Gastroesophageal sphincter (tissue), 4 donors: ENCODE measurements around the gene CALML6. TPM values are rescaled to one million over a fixed set of nuclear protein-coding genes. Genes with fewer than 3 reads are reported as not detected.

Experiments
- ATAC-seq: fragments of 150-250 bp; one replicate; pipeline ENCODE4 v1.9.1; 2016; ENCODE audit warnings: mild to moderate bottlenecking, moderate library complexity
- H3K27ac ChIP-seq, 4 donors: fragments of 200-600 bp; sonication (generic) in 3 of 4; 1 replicate in 3 of 4; 2 replicates in 1 of 4; pipeline ENCODE4 v1.5.1; 2016 to 2019
- H3K27me3 ChIP-seq: fragments of 200-600 bp; sonication (generic); one replicate; pipeline ENCODE4 v1.5.1; 2019
- H3K36me3 ChIP-seq, 2 donors: fragments of 200-600 bp; sonication (generic); one replicate each; pipeline ENCODE4 v1.5.1; 2019; ENCODE audit warnings: control low read depth in 1 of 2
- H3K4me1 ChIP-seq, 3 donors: fragments of 200-600 bp; sonication (generic); 1 replicate in 2 of 3; 2 replicates in 1 of 3; pipeline ENCODE4 v1.5.1; 2016 to 2019; ENCODE audit warnings: control low read depth in 2 of 3
- H3K4me3 ChIP-seq, 2 donors: fragments of 200-600 bp; sonication (generic); one replicate each; pipeline ENCODE4 v1.5.1; 2019; ENCODE audit warnings: mild to moderate bottlenecking in 1 of 2, moderate library complexity in 1 of 2
- H3K9me3 ChIP-seq, 3 donors: fragments of 200-600 bp; sonication (generic); one replicate each; pipeline ENCODE4 v1.5.1; 2017 to 2019; ENCODE audit warnings: control low read depth in 2 of 3
- EP300 ChIP-seq: sonication (generic); formaldehyde crosslinking; IDR thresholded peaks from one replicate; pipeline ENCODE4 v1.6.1; 2017; ENCODE audit warnings: antibody characterized with exemption, mild to moderate bottlenecking
- POLR2A ChIP-seq, 2 donors: fragments of 450-650 bp; IDR thresholded peaks; one replicate each; pipeline ENCODE4 v1.6.1; 2017; ENCODE audit warnings: antibody characterized with exemption in 2 of 2, mild to moderate bottlenecking in 2 of 2, moderate library complexity in 1 of 2
- POLR2AphosphoS5 ChIP-seq: sonication (generic); formaldehyde crosslinking; IDR thresholded peaks from one replicate; pipeline ENCODE4 v1.6.1; 2017; ENCODE audit warnings: antibody characterized with exemption
- WGBS, 2 donors: methylation state at CpG; one replicate each; pipeline ENCODE4 v1.1.5; 2018; ENCODE audit warnings: low coverage in 1 of 2; 5-methylcytosine and 5-hydroxymethylcytosine counted together
- total RNA-seq, 4 donors: library from RNA; depleted of rRNA; stranded (reverse); fragments of >200 nt; gene quantifications; one replicate each; pipeline ENCODE4 v1.1.0, GENCODE V29; 2016
- TF ChIP-seq, protein P1 (sequence below), 4 experiments: fragments of 200-600 bp in 2 of 4; fragments of 450-650 bp in 2 of 4; sonication (generic) in 1 of 4; IDR thresholded peaks; one replicate each; pipeline ENCODE4 v1.5.1; 2017 to 2019; ENCODE audit warnings: antibody characterized with exemption in 4 of 4, mild to moderate bottlenecking in 2 of 4, moderate library complexity in 2 of 4

Gene CALML6
- total RNA-seq, 4 donors from 2014 or later, result 0.40 to 0.47 TPM; not detected in 2

GRCh38 chr1:1874901-1875300, 40.2 kb upstream of the CALML6 start:
- ATAC-seq, result no peak
- Histone ChIP-seq H3K9me3 (no peaks in the 10 kb centered on the region), H3K27ac (no peak overlapping the region), H3K27me3 (no peaks in the 10 kb centered on the region), H3K4me1 (peaks cover 5 to 92% (median 36%) of the 10 kb centered on the region in 3 donors), H3K4me3 (no peak overlapping the region), H3K36me3 (peaks cover 0 to 24% of the 10 kb centered on the region in 2 donors)
- TF ChIP-seq EP300 (no peak), POLR2A (IDR thresholded peaks at IDR 0.05) (no peak), POLR2AphosphoS5 (no peak)
- TF ChIP-seq, protein P1, sequence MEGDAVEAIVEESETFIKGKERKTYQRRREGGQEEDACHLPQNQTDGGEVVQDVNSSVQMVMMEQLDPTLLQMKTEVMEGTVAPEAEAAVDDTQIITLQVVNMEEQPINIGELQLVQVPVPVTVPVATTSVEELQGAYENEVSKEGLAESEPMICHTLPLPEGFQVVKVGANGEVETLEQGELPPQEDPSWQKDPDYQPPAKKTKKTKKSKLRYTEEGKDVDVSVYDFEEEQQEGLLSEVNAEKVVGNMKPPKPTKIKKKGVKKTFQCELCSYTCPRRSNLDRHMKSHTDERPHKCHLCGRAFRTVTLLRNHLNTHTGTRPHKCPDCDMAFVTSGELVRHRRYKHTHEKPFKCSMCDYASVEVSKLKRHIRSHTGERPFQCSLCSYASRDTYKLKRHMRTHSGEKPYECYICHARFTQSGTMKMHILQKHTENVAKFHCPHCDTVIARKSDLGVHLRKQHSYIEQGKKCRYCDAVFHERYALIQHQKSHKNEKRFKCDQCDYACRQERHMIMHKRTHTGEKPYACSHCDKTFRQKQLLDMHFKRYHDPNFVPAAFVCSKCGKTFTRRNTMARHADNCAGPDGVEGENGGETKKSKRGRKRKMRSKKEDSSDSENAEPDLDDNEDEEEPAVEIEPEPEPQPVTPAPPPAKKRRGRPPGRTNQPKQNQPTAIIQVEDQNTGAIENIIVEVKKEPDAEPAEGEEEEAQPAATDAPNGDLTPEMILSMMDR (IDR thresholded peaks at IDR 0.05), result no peak
- 93% methylated on average over 4 to 7 of the region's 7 CpGs for WGBS, 2 donors

- no CpG with 5 or more reads among the region's 1 CpG for WGBS, 2 donors
These were observed 39.1 kb upstream of the CALML6 start for GRCh38 chr1:1875932-1876331.

DNA sequence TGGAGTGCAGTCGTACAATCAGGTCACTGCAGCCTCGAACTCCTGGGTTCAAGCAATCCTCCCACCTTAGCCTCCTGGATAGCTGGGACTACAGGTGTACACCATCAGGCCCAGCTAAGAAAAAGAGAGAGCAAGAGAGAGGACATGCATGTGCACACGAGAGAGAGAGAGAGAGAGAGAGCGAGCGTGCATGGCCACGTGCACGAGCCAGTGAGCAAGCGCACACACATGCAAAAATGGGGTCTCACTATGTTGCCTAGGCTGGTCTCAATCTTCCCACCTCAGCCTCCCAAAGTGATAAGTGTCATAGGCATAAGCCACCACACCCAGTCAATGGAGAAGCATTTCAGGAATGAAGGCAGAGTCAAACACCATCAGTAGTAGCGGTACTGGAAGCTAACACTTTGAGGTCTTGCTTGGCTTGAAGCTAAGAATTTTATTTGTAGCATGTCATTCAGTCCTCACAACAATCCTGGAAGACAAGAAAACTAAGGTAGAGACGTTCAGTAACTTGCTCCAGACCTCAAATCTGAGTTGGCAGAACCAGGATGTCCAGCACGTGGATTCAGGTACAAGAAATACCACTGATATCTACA, 38.6 kb upstream of the CALML6 start:
- ATAC-seq, result no peak
- TF ChIP-seq EP300, result no peak
- no peak for TF ChIP-seq POLR2A (IDR thresholded peaks at IDR 0.05)
- no peak for TF ChIP-seq POLR2AphosphoS5
- TF ChIP-seq, protein P1 (IDR thresholded peaks at IDR 0.05), result no peak
- H3K36me3 ChIP-seq, result peaks cover 0 to 24% of the 10 kb centered on the region in 2 donors
- no peak overlapping the region for H3K4me3 ChIP-seq
- H3K9me3 ChIP-seq, result no peaks in the 10 kb centered on the region
- WGBS, 2 donors, result 63 to 80% methylated on average over 7 to 11 of the region's 11 CpGs
- H3K27ac ChIP-seq, result no peak overlapping the region
- H3K27me3 ChIP-seq, result no peaks in the 10 kb centered on the region
- H3K4me1 ChIP-seq, result peaks cover 5 to 94% (median 50%) of the 10 kb centered on the region in 3 donors

More at GRCh38 chr1:1875932-1876331, 39.1 kb upstream of the CALML6 start:
- Histone ChIP-seq H3K27ac (no peak overlapping the region), H3K4me3 (no peak overlapping the region), H3K4me1 (peaks cover 5 to 94% (median 45%) of the 10 kb centered on the region in 3 donors), H3K9me3 (no peaks in the 10 kb centered on the region), H3K36me3 (peaks cover 0 to 24% of the 10 kb centered on the region in 2 donors), H3K27me3 (no peaks in the 10 kb centered on the region)
- TF ChIP-seq, protein P1 (IDR thresholded peaks at IDR 0.05), result no peak
- TF ChIP-seq POLR2A (IDR thresholded peaks at IDR 0.05) (no peak), EP300 (no peak)
- no peak for ATAC-seq

DNA sequence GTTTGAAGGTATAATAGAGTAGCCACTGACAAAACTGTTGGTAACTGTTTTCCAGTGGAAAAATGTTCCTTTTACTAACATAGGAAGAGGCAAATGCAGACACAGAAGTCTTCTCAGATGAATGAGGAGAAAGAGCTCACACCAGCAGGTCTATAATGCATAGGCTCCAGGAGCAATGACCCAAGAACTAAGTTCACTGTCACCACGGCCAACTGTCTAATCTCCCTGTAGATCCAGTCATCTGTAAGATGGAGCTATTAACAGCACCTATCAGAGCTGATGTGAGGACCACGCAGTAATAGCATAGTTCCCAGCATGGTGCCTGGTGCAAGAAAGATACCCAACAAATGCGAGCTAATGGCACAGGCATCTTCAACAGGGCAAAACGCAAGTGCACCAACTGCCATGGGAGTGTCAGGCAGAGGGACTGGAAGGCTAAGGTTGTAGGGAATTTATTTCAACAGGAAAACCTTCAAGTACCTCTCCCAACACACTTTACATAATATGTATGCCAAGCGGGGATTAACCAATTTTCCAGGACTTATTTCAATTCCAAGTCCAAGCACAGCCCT, 37.1 kb upstream of the CALML6 start:
- peaks cover 3 to 94% (median 43%) of the 10 kb centered on the region in 3 donors for H3K4me1 ChIP-seq
- H3K27ac ChIP-seq, result no peak overlapping the region
- no peaks in the 10 kb centered on the region for H3K9me3 ChIP-seq
- no peak for TF ChIP-seq EP300
- TF ChIP-seq POLR2AphosphoS5, result no peak
- TF ChIP-seq, protein P1 (IDR thresholded peaks at IDR 0.05), result no peak
- TF ChIP-seq POLR2A (IDR thresholded peaks at IDR 0.05), result no peak
- no peak for ATAC-seq
- no peaks in the 10 kb centered on the region for H3K27me3 ChIP-seq
- 74 to 83% methylated on average over 2 to 5 of the region's 5 CpGs for WGBS, 2 donors
- H3K36me3 ChIP-seq, result peaks cover 0 to 24% of the 10 kb centered on the region in 2 donors
- H3K4me3 ChIP-seq, result no peak overlapping the region

DNA sequence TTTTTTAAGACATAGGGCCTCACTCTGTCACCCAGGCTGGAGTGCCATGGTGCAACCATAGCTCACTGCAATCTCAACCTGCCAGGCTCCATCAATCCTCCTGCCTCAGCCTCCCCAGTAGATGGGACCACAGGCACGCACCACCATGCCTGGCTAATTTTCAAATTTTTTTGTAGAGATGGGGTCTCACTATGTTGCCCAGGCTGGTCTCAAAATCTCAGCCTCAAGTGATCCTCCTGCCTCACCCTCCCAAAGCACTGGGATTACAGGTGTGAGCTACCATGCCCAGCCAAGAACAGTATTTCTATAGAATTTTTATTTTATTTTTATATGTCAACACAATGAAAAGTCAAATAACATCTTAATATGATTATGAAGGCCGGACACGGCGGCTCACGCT, 35.1 kb upstream of the CALML6 start:
- peaks cover 0 to 100% (median 38%) of the 10 kb centered on the region in 3 donors for H3K4me1 ChIP-seq
- TF ChIP-seq, protein P1 (IDR thresholded peaks at IDR 0.05), result no peak
- TF ChIP-seq EP300, result no peak
- no peak for TF ChIP-seq POLR2AphosphoS5
- TF ChIP-seq POLR2A (IDR thresholded peaks at IDR 0.05), result no peak
- WGBS, 2 donors, result 50% methylated on average over 1 of the region's 5 CpGs; no CpG with 5 or more reads in 1 of the 2 donors

More for the DNA sequence above, 35.1 kb upstream of the CALML6 start:
- Histone ChIP-seq H3K4me3 (no peak overlapping the region), H3K9me3 (no peaks in the 10 kb centered on the region), H3K27ac (no peak overlapping the region), H3K27me3 (no peaks in the 10 kb centered on the region), H3K36me3 (peaks cover 0 to 18% of the 10 kb centered on the region in 2 donors)
- no peak for ATAC-seq
